Measurements from ENCODE around the gene EIF2B4.
"Not testable (repeated sequence)": the region's sequence is repeated elsewhere in the genome, so short reads cannot be mapped to it uniquely, and the experiment has no call there.

Gene EIF2B4

GRCh38 chr2:27336173-27336572 is 34.0 kb downstream of the EIF2B4 start:
- DNase-seq (ENCODE audit: low read depth in 2 of 2), result no peak

GRCh38 chr2:27335311-27335710 is 34.8 kb downstream of the EIF2B4 start:
- no peak for DNase-seq (ENCODE audit: low read depth in 2 of 2)

- DNase-seq (ENCODE audit: low read depth in 2 of 2), result no peak
These were observed 45.4 kb downstream of the EIF2B4 start for GRCh38 chr2:27324720-27325119.

GRCh38 chr2:27323596-27324285 is 46.4 kb downstream of the EIF2B4 start:
- no peak for DNase-seq (ENCODE audit: low read depth in 2 of 2)

GRCh38 chr2:27322766-27323595 is 47.2 kb downstream of the EIF2B4 start, which contains the start of gene MPV17:
Gene MPV17 (minus strand): TSS chr2:27323097. CDS start chr2:27322517, 580 bp downstream.
- DNase-seq (ENCODE audit: low read depth in 2 of 2), result peak; percentile 69 to 72

GRCh38 chr2:27322301-27322765 is 47.8 kb downstream of the EIF2B4 start:
- DNase-seq (ENCODE audit: low read depth in 2 of 2), result no peak

GRCh38 chr2:27320958-27321543 is 49.1 kb downstream of the EIF2B4 start:
- no peak for DNase-seq (ENCODE audit: low read depth in 2 of 2)

GRCh38 chr2:27319839-27320238 is 50.3 kb downstream of the EIF2B4 start:
- DNase-seq (ENCODE audit: low read depth in 2 of 2), result not testable (repeated sequence)

- DNase-seq (ENCODE audit: low read depth in 2 of 2), result no peak
These were observed 53.3 kb downstream of the EIF2B4 start for GRCh38 chr2:27316655-27317412.

- DNase-seq (ENCODE audit: low read depth in 2 of 2), result no peak
These were observed 55.0 kb downstream of the EIF2B4 start for GRCh38 chr2:27315122-27315521.

- DNase-seq (ENCODE audit: low read depth in 2 of 2), result no peak
These were observed 55.4 kb downstream of the EIF2B4 start for GRCh38 chr2:27314709-27315108.

All from stimulated activated CD8-positive, alpha-beta memory T cell treated with anti-CD3 and anti-CD28 coated beads, Interleukin-2, amount 100 ng/mL, for 1 hour (primary cell).